OCI-LY7 (cell line): Measurements from ENCODE around the gene SPATA13. TPM values are rescaled to one million over a fixed set of nuclear protein-coding genes. Genes with fewer than 3 reads are reported as not detected.

Source experiments
- BruUV-seq: library from RNA; stranded (reverse); fragments of 400-500 nt; replicated peaks from 2 replicates; lab custom pipeline; 2021; lab: Mats Ljungman, UMichigan
- CTCF ChIA-PET: fragments of 300-600 bp; sonication (Branson Sonifier 250); formaldehyde crosslinking; loops from one replicate; lab custom pipeline; 2022; ENCODE audit warnings: antibody characterized with exemption; ENCODE audit not compliant: unreplicated experiment; lab: Charles Lee
- POLR2A ChIA-PET: fragments of 300-600 bp; sonication (Branson Sonifier 250); formaldehyde crosslinking; loops from one replicate; lab custom pipeline; 2022; ENCODE audit warnings: antibody characterized with exemption; lab: Charles Lee
- DNase-seq: peaks from one replicate; pipeline ENCODE4 v3.0.0-alpha.2; 2015; ENCODE audit warnings: low spot score
- H2AFZ ChIP-seq: fragments of 200-600 bp; sonication (generic), shearing (Covaris generic); 2 replicates; pipeline ENCODE4 v1.6.1; 2014; ENCODE audit warnings: mild to moderate bottlenecking, antibody characterized with exemption, low read length, moderate library complexity
- H3K27ac ChIP-seq: fragments of 200-600 bp; sonication (generic); 2 replicates; pipeline ENCODE4 v1.5.1; 2014; ENCODE audit warnings: mixed run types, low read depth, mild to moderate bottlenecking, moderate library complexity, low read length, inconsistent platforms; ENCODE audit not compliant: poor library complexity, severe bottlenecking
- H3K36me3 ChIP-seq: fragments of 200-600 bp; sonication (generic); 2 replicates; pipeline ENCODE4 v1.6.1; 2014; ENCODE audit warnings: mild to moderate bottlenecking, antibody characterized with exemption, low read length, moderate library complexity, mixed read lengths; ENCODE audit not compliant: insufficient read depth
- H3K4me1 ChIP-seq: fragments of 200-600 bp; sonication (generic); 2 replicates; pipeline ENCODE4 v1.5.1; 2014; ENCODE audit warnings: mild to moderate bottlenecking, low read length; ENCODE audit not compliant: insufficient read depth, poor library complexity, severe bottlenecking
- H3K4me2 ChIP-seq: fragments of 200-600 bp; sonication (generic); 2 replicates; pipeline ENCODE4 v1.6.1; 2014; ENCODE audit warnings: mild to moderate bottlenecking, low read length
- H3K4me3 ChIP-seq: fragments of 200-600 bp; sonication (generic); 2 replicates; pipeline ENCODE4 v1.5.1; 2014; ENCODE audit warnings: mild to moderate bottlenecking, low read depth, low read length; ENCODE audit not compliant: poor library complexity, severe bottlenecking
- H3K79me2 ChIP-seq: fragments of 200-600 bp; sonication (generic); 2 replicates; pipeline ENCODE4 v1.6.1; 2016; ENCODE audit warnings: low read depth, mild to moderate bottlenecking, low read length, moderate library complexity, mixed read lengths; ENCODE audit not compliant: insufficient read depth
- H3K9me2 ChIP-seq: fragments of 200-600 bp; sonication (generic); 2 replicates; pipeline ENCODE4 v1.6.1; 2016; ENCODE audit warnings: mild to moderate bottlenecking, low read length, mixed read lengths; ENCODE audit not compliant: insufficient read depth
- H3K9me3 ChIP-seq: fragments of 200-600 bp; sonication (generic); 2 replicates; pipeline ENCODE4 v1.6.1; 2014; ENCODE audit warnings: mild to moderate bottlenecking, mixed run types, low read length, mixed read lengths
- H4K20me1 ChIP-seq: fragments of 200-600 bp; sonication (generic); 2 replicates; pipeline ENCODE4 v1.6.1; 2014; ENCODE audit warnings: mild to moderate bottlenecking, antibody characterized with exemption, low read length, moderate library complexity, mixed read lengths; ENCODE audit not compliant: insufficient read depth
- CTCF ChIP-seq: fragments of 200-600 bp; sonication (generic); conservative IDR thresholded peaks from 2 replicates; pipeline ENCODE4 v1.5.1; 2014; ENCODE audit warnings: mild to moderate bottlenecking, antibody characterized with exemption, low read length, moderate library complexity, mixed read lengths
- EZH2phosphoT487 ChIP-seq: fragments of 200-600 bp; sonication (generic); IDR thresholded peaks from 2 replicates; pipeline ENCODE4 v1.6.1; 2018; ENCODE audit warnings: low read depth, borderline replicate concordance, mild to moderate bottlenecking, mixed run types, antibody characterized with exemption, low read length, moderate library complexity, mixed read lengths
- intact Hi-C: fragments of 100-400 bp; cut with micrococcal nuclease; formaldehyde crosslinking; loops from one replicate; pipeline ENCODE4 v1.10.0; 2022; ENCODE audit not compliant: unreplicated experiment
- total RNA-seq, 2 experiments: library from RNA; depleted of rRNA in 1 of 2; stranded (reverse); fragments of >200 nt in 1 of 2; shearing (Covaris generic) in 1 of 2; gene quantifications; 2 replicates each; pipeline ENCODE4 v1.2.3, GENCODE V29; 2014 to 2022

SPATA13 gene
- total RNA-seq, 2 experiments from 2014 or later: 3.8 to 32.4 TPM

GRCh38 chr13:24145240-24145639 lies 15.3 kb upstream of the SPATA13 start:
- Histone ChIP-seq H4K20me1 (no peaks in the 10 kb centered on the region), H2AFZ (no peak overlapping the region), H3K9me2 (no peaks in the 10 kb centered on the region), H3K4me1 (no peaks in the 10 kb centered on the region), H3K9me3 (no peaks in the 10 kb centered on the region), H3K4me2 (no peak overlapping the region), H3K79me2 (no peaks in the 10 kb centered on the region), H3K4me3 (no peak overlapping the region), H3K36me3 (no peaks in the 10 kb centered on the region), H3K27ac (no peak overlapping the region)
- no peak for DNase-seq
- TF ChIP-seq EZH2phosphoT487: no peak
- TF ChIP-seq CTCF: no peak
- intact Hi-C loops: no loop called here
- no TSS peak for BruUV-seq
- CTCF ChIA-PET: no interaction called here
- POLR2A ChIA-PET: interaction anchor here (0.7 kb wide), 1 partner anchor 89 kb away, joined by 3 read pairs; no protein-coding TSS in a partner anchor

DNA sequence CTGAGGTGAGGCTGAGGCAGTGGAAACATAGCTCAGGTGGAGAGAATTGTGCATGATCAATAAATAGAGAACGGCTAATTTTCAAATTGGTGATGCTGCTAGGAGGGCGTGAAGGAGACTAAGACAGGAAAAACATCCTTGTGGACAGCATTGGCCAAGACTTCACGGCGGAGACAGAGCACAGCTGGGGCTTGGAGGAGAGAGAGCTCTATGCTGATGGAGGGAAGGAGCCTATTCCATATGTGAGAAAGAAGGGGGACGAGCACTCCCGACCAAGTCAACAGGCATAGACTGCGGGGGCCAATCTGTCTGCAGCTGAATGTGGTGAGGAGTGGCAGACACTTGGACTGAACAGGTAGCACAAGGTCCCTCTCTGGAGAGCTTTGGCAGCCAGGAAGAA lies 14.8 kb upstream of the SPATA13 start:
- no peaks in the 10 kb centered on the region for H4K20me1 ChIP-seq
- no peak overlapping the region for H2AFZ ChIP-seq
- no peaks in the 10 kb centered on the region for H3K36me3 ChIP-seq
- CTCF ChIA-PET: no interaction called here
- no peak overlapping the region for H3K27ac ChIP-seq
- no peaks in the 10 kb centered on the region for H3K9me3 ChIP-seq
- TF ChIP-seq CTCF: no peak
- TF ChIP-seq EZH2phosphoT487: no peak
- no peaks in the 10 kb centered on the region for H3K9me2 ChIP-seq
- intact Hi-C loops: no loop called here
- H3K4me1 ChIP-seq: no peaks in the 10 kb centered on the region
- no peak overlapping the region for H3K4me3 ChIP-seq
- no peak for DNase-seq
- no peaks in the 10 kb centered on the region for H3K79me2 ChIP-seq
- POLR2A ChIA-PET: interaction anchor here (0.5 to 0.7 kb wide), 3 partner anchors 42 to 89 kb away, joined by 3 to 4 read pairs (median 3); no protein-coding TSS in a partner anchor
- H3K4me2 ChIP-seq: no peak overlapping the region
- BruUV-seq: no TSS peak

GRCh38 chr13:24146961-24147569 lies 13.5 kb upstream of the SPATA13 start:
- no peaks in the 10 kb centered on the region for H3K9me3 ChIP-seq
- no peak for DNase-seq
- no peak overlapping the region for H3K4me3 ChIP-seq
- POLR2A ChIA-PET: interaction anchor here (1.0 kb wide), 1 partner anchor 9 kb away, joined by 7 read pairs; no protein-coding TSS in a partner anchor
- no peak overlapping the region for H2AFZ ChIP-seq
- H3K9me2 ChIP-seq: no peaks in the 10 kb centered on the region
- no peaks in the 10 kb centered on the region for H3K4me1 ChIP-seq
- no peaks in the 10 kb centered on the region for H3K79me2 ChIP-seq
- no peaks in the 10 kb centered on the region for H3K36me3 ChIP-seq
- no peak for TF ChIP-seq EZH2phosphoT487
- no peak for TF ChIP-seq CTCF
- H3K27ac ChIP-seq: no peak overlapping the region
- no peak overlapping the region for H3K4me2 ChIP-seq
- intact Hi-C loops: no loop called here
- CTCF ChIA-PET: no interaction called here
- BruUV-seq: no TSS peak
- H4K20me1 ChIP-seq: no peaks in the 10 kb centered on the region
